GM12878 (cell line): ENCODE measurements around the gene USP10. TPM values are rescaled to one million over a fixed set of nuclear protein-coding genes. Genes with fewer than 3 reads are reported as not detected.

Experiments
- ATAC-seq: fragments of 200-7000 bp; cut with Tn5 transposase; 3 replicates; pipeline ENCODE4 v1.9.1; 2020; ENCODE audit warnings: mild to moderate bottlenecking, moderate library complexity
- BruUV-seq: library from RNA; stranded (reverse); fragments of 400-500 nt; replicated peaks from 2 replicates; lab custom pipeline; 2021; lab: Mats Ljungman, UMichigan
- CTCF ChIA-PET: fragments of 300-600 bp; sonication (Branson Sonifier 250); formaldehyde crosslinking; extraction: SDS; loops from one replicate; lab custom pipeline; 2021; ENCODE audit warnings: inconsistent platforms; lab: Yijun Ruan, JAX
- POLR2A ChIA-PET: fragments of 350-600 bp; formaldehyde crosslinking; extraction: SDS; loops from one replicate; lab custom pipeline; 2021; ENCODE audit warnings: inconsistent platforms; lab: Charles Lee
- RAD21 ChIA-PET: fragments of 300-600 bp; sonication (Branson Sonifier 250); formaldehyde crosslinking; loops from one replicate; lab custom pipeline; 2023; ENCODE audit warnings: antibody characterized with exemption; ENCODE audit not compliant: unreplicated experiment; lab: Charles Lee
- SMC1A ChIA-PET: fragments of 300-600 bp; sonication (Branson Sonifier 250); formaldehyde crosslinking; loops from one replicate; lab custom pipeline; 2023; ENCODE audit not compliant: unreplicated experiment, uncharacterized antibody; lab: Charles Lee
- DNase-seq: peaks from one replicate; pipeline ENCODE4 v3.0.0-alpha.2; 2011; ENCODE audit warnings: low read depth, low spot score
- FAIRE-seq: peaks from 3 replicates; lab custom pipeline; 2011; peaks lifted over from hg19 to GRCh38; lab: Jason Lieb, UNC
- H2AFZ ChIP-seq: 2 replicates; pipeline ENCODE4 v1.6.0; 2011; ENCODE audit warnings: low read depth, low read length, control low read depth; ENCODE audit not compliant: control insufficient read depth
- H3K27ac ChIP-seq: 2 replicates; pipeline ENCODE4 v1.5.1; 2011; ENCODE audit warnings: control low read depth; ENCODE audit not compliant: control insufficient read depth, insufficient read depth
- H3K27me3 ChIP-seq, 2 experiments: replicated peaks in 1 of 2; 2 replicates each; pipeline versions ENCODE4 v1.6.0 to v1.6.1; 2011; ENCODE audit warnings: low read length in 1 of 2; ENCODE audit not compliant: control insufficient read depth in 2 of 2, insufficient read depth in 2 of 2
- H3K36me3 ChIP-seq, 2 experiments: 2 replicates each; pipeline ENCODE4 v1.5.1; 2011; ENCODE audit warnings: low read length in 1 of 2; ENCODE audit not compliant: control insufficient read depth in 2 of 2, insufficient read depth in 2 of 2
- H3K4me1 ChIP-seq: 2 replicates; pipeline ENCODE4 v1.6.1; 2011; ENCODE audit warnings: mild to moderate bottlenecking, low read length, moderate library complexity, mixed read lengths; ENCODE audit not compliant: control insufficient read depth, insufficient read depth
- H3K4me2 ChIP-seq: 2 replicates; pipeline ENCODE4 v1.6.0; 2011; ENCODE audit warnings: control low read depth; ENCODE audit not compliant: control insufficient read depth, insufficient read depth
- H3K4me3 ChIP-seq: fragments of 200-600 bp; sonication (generic); 2 replicates; pipeline ENCODE4 v1.5.1; 2016
- H3K79me2 ChIP-seq: 2 replicates; pipeline ENCODE4 v1.6.0; 2011; ENCODE audit warnings: low read length; ENCODE audit not compliant: control insufficient read depth, insufficient read depth
- H3K9ac ChIP-seq: 2 replicates; pipeline ENCODE4 v1.8.0; 2011; ENCODE audit warnings: low read length, control low read depth, mixed read lengths; ENCODE audit not compliant: control insufficient read depth, insufficient read depth
- H3K9me3 ChIP-seq: replicated peaks from 3 replicates; pipeline ENCODE4 v1.5.1; 2011; ENCODE audit warnings: mild to moderate bottlenecking, low read length; ENCODE audit not compliant: control insufficient read depth, insufficient read depth
- H4K20me1 ChIP-seq: 2 replicates; pipeline ENCODE4 v1.6.0; 2011; ENCODE audit not compliant: control insufficient read depth, insufficient read depth
- BACH1 ChIP-seq: fragments of 450-650 bp; IDR thresholded peaks from 2 replicates; pipeline ENCODE4 v1.6.1; 2017; ENCODE audit warnings: mild to moderate bottlenecking, borderline replicate concordance
- HCFC1 ChIP-seq: fragments of 150-350 bp; IDR thresholded peaks from 2 replicates; pipeline ENCODE4 v1.6.1; 2014; ENCODE audit warnings: low read length
- HDGF ChIP-seq: fragments of 450-650 bp; IDR thresholded peaks from 2 replicates; pipeline ENCODE4 v1.6.1; 2016; ENCODE audit warnings: antibody characterized with exemption
- PAX5 ChIP-seq: IDR thresholded peaks from 2 replicates; pipeline ENCODE4 v1.6.1; 2011; ENCODE audit warnings: low read depth, low read length, borderline replicate concordance
- RAD21 ChIP-seq: IDR thresholded peaks from 2 replicates; pipeline ENCODE4 v1.6.1; 2011; ENCODE audit warnings: mild to moderate bottlenecking, low read depth, low read length, moderate library complexity; ENCODE audit not compliant: insufficient read depth
- RBBP5 ChIP-seq: fragments of 200-600 bp; sonication (generic); conservative IDR thresholded peaks from 2 replicates; pipeline ENCODE4 v1.6.1; 2016
- SPI1 ChIP-seq: IDR thresholded peaks from 2 replicates; pipeline ENCODE4 v1.6.1; 2011; ENCODE audit warnings: low read depth, mild to moderate bottlenecking, low read length, moderate library complexity, borderline replicate concordance; ENCODE audit not compliant: insufficient read depth
- TARDBP ChIP-seq: IDR thresholded peaks from 2 replicates; pipeline ENCODE4 v1.6.1; 2016; ENCODE audit warnings: borderline replicate concordance
- WGBS: methylation state at CpG from one replicate; pipeline ENCODE4 v1.1.6; 2016; ENCODE audit warnings: low lambda C conversion rate; ENCODE audit not compliant: insufficient replicate concordance, insufficient coverage; ENCODE audit errors: missing lambda C conversion rate; 5-methylcytosine and 5-hydroxymethylcytosine counted together
- in situ Hi-C: fragments of 300-500 bp; cut with MboI; formaldehyde crosslinking; loops from 9 replicates; pipeline ENCODE4 v1.14.3; 2018; ENCODE audit warnings: mixed read lengths
- intact Hi-C: fragments of 100-400 bp; cut with micrococcal nuclease; formaldehyde crosslinking; loops from one replicate; pipeline ENCODE4 v1.14.2; 2022; ENCODE audit not compliant: unreplicated experiment
- polyA plus RNA-seq, 11 experiments: library from polyadenylated mRNA; depleted of rRNA in 4 of 11; unstranded in 6 of 11; stranded (reverse) in 5 of 11; fragments of >200 nt; fragmentation: Nextera tagmentation in 4 of 11; fragmentation: Illumina TruSeq in 1 of 11; extraction: Ambion mirVana in 4 of 11; extraction: Trizol in 1 of 11; gene quantifications; 1 replicate in 1 of 11; 2 replicates in 10 of 11; pipeline versions ENCODE4 v1.2.1 to v1.2.3, GENCODE V29; 2011 to 2016; ENCODE audit warnings: inconsistent platforms in 2 of 11, missing spikeins in 2 of 11, low read depth in 1 of 11
- total RNA-seq, 4 experiments: library from RNA; depleted of rRNA in 3 of 4; stranded (reverse); fragments of >200 nt in 3 of 4; fragmentation: Illumina TruSeq in 1 of 4; extraction: Trizol in 1 of 4; gene quantifications; 2 replicates each; pipeline versions ENCODE4 v1.2.1 to v1.2.3, GENCODE V29; 2013 to 2021

Gene USP10
- total and polyA plus RNA-seq, 10 of the 15 experiments (the other 5 are each of a cell fraction or from before 2014, with no cell fraction given) = 46.1 to 160 (median 105) TPM

GRCh38 chr16:84750575-84750974 is 50.8 kb downstream of the USP10 start:
- Histone ChIP-seq H3K4me1 (peaks cover 54% of the 10 kb centered on the region), H4K20me1 (0 out of 2 replicates have a peak, but pooled peaks cover 4% of the 10 kb centered on the region), H3K79me2 (peaks cover 73% of the 10 kb centered on the region), H3K4me3 (no peak overlapping the region), H3K9ac (no peak overlapping the region), H3K27me3 (no peaks in the 10 kb centered on the region), H3K36me3 (peaks cover 7 to 12% of the 10 kb centered on the region in 2 experiments; a peak in 3 of 4 replicates), H3K27ac (no peak overlapping the region), H2AFZ (no peak overlapping the region), H3K4me2 (no peak overlapping the region), H3K9me3 (no peaks in the 10 kb centered on the region)
- RAD21 ChIA-PET = interaction anchor here (0.8 to 8.1 kb wide), 5 partner anchors 11 to 220 kb away, joined by 3 to 84 read pairs (median 12); no protein-coding TSS in a partner anchor
- CTCF ChIA-PET = interaction anchor here (0.7 to 12.5 kb wide), 7 partner anchors 12 to 221 kb away, joined by 3 to 239 read pairs (median 7); no protein-coding TSS in a partner anchor
- no peak for DNase-seq
- no peak for FAIRE-seq
- ATAC-seq = no peak
- POLR2A ChIA-PET = interaction anchor here (1.3 kb wide), 1 partner anchor 50 kb away, joined by 6 read pairs; no protein-coding TSS in a partner anchor
- TF ChIP-seq TARDBP (no peak), HDGF (no peak)
- WGBS = 85% methylated on average over 4 of the region's 4 CpGs
- intact Hi-C loops = loop anchor here (10.0 kb wide), 1 partner anchor 144 kb away; no protein-coding TSS in a partner anchor
- in situ Hi-C loops = loop anchor here (5.0 kb wide), 1 partner anchor 222 kb away; no protein-coding TSS in a partner anchor
- BruUV-seq = no TSS peak
- SMC1A ChIA-PET = interaction anchor here (0.9 to 11.2 kb wide), 7 partner anchors 13 to 220 kb away, joined by 3 to 142 read pairs (median 5); no protein-coding TSS in a partner anchor

- intact Hi-C loops (loop anchor here (10.0 kb wide), 1 partner anchor 144 kb away; no protein-coding TSS in a partner anchor), in situ Hi-C loops (loop anchor here (5.0 kb wide), 1 partner anchor 221 kb away; no protein-coding TSS in a partner anchor)
- no peaks in the 10 kb centered on the region for H3K9me3 ChIP-seq
- no peaks in the 10 kb centered on the region for H3K27me3 ChIP-seq
- peak overlapping the region; percentile 58 for H3K4me2 ChIP-seq
- BruUV-seq = no TSS peak
- SMC1A ChIA-PET = interaction anchor here (0.9 to 11.2 kb wide), 8 partner anchors 14 to 220 kb away, joined by 3 to 142 read pairs (median 5); no protein-coding TSS in a partner anchor
- H3K79me2 ChIP-seq = peaks cover 75% of the 10 kb centered on the region
- H3K36me3 ChIP-seq = peaks cover 6 to 10% of the 10 kb centered on the region in 2 experiments; a peak in 3 of 4 replicates
- H4K20me1 ChIP-seq = 0 out of 2 replicates have a peak, but pooled peaks cover 4% of the 10 kb centered on the region
- RAD21 ChIA-PET = interaction anchor here (0.9 to 8.1 kb wide), 7 partner anchors 11 to 219 kb away, joined by 3 to 84 read pairs (median 12); no protein-coding TSS in a partner anchor
- peak; percentile 69 for ATAC-seq
- peak overlapping the region; percentile 47; the same call in 1 of the 2 replicates for H3K4me3 ChIP-seq
- 2% methylated on average over 6 of the region's 6 CpGs for WGBS
- H3K27ac ChIP-seq = peak overlapping the region; percentile 56
- H3K4me1 ChIP-seq = peaks cover 54% of the 10 kb centered on the region
- DNase-seq = no peak
- TF ChIP-seq RAD21 = no peak
- no peak for TF ChIP-seq RBBP5
- TF ChIP-seq BACH1 = no peak
- TF ChIP-seq SPI1 = peak; percentile 81
- peak; percentile 47; the same call in 1 of the 2 replicates for TF ChIP-seq PAX5
- no peak for TF ChIP-seq HCFC1
- CTCF ChIA-PET = interaction anchor here (0.5 to 12.5 kb wide), 12 partner anchors 13 to 220 kb away, joined by 3 to 239 read pairs (median 8); no protein-coding TSS in a partner anchor
- POLR2A ChIA-PET = interaction anchor here (1.0 to 1.3 kb wide), 2 partner anchors 50 to 86 kb away, joined by 3 to 6 read pairs; no protein-coding TSS in a partner anchor
- no peak for FAIRE-seq
- no peak overlapping the region for H3K9ac ChIP-seq
- H2AFZ ChIP-seq = no peak overlapping the region
Measured at GRCh38 chr16:84751241-84751640, 51.4 kb downstream of the USP10 start.
